Trophoblast cell (in vitro differentiated cells and primary cell): ENCODE measurements around the gene MEAF6.
"Not testable (repeated sequence)": the region's sequence is repeated elsewhere in the genome, so short reads cannot be mapped to it uniquely, and the experiment has no call there.

Experiments used
- DNase-seq, 2 donors: peaks; one replicate each; pipeline ENCODE4 v3.0.0-alpha.2; 2016
- H2AFZ ChIP-seq: 2 replicates; pipeline ENCODE4 v1.6.1; 2013; ENCODE audit warnings: low read length, moderate library complexity, mild to moderate bottlenecking; ENCODE audit not compliant: insufficient read depth, poor library complexity
- H2AK5ac ChIP-seq: 2 replicates; pipeline ENCODE4 v1.6.1; 2013; ENCODE audit warnings: mild to moderate bottlenecking, low read length
- H2BK120ac ChIP-seq: 2 replicates; pipeline ENCODE4 v1.6.1; 2013; ENCODE audit warnings: low read length, mild to moderate bottlenecking, moderate library complexity; ENCODE audit not compliant: insufficient read depth, poor library complexity
- H2BK12ac ChIP-seq: 2 replicates; pipeline ENCODE4 v1.6.1; 2013; ENCODE audit warnings: mild to moderate bottlenecking, low read length, moderate library complexity
- H2BK5ac ChIP-seq: 2 replicates; pipeline ENCODE4 v1.6.1; 2013; ENCODE audit warnings: low read length, low read depth, moderate library complexity, mild to moderate bottlenecking; ENCODE audit not compliant: poor library complexity
- H3K14ac ChIP-seq: 2 replicates; pipeline ENCODE4 v1.6.1; 2013; ENCODE audit warnings: mild to moderate bottlenecking, low read length
- H3K18ac ChIP-seq: 2 replicates; pipeline ENCODE4 v1.6.1; 2013; ENCODE audit warnings: mild to moderate bottlenecking, low read length
- H3K23ac ChIP-seq: 2 replicates; pipeline ENCODE4 v1.6.1; 2013; ENCODE audit warnings: low read length
- H3K27ac ChIP-seq: 2 replicates; pipeline ENCODE4 v1.5.1; 2013; ENCODE audit warnings: low read depth, mild to moderate bottlenecking, inconsistent platforms, low read length, moderate library complexity
- H3K27me3 ChIP-seq: 2 replicates; pipeline ENCODE4 v1.6.1; 2013; ENCODE audit warnings: inconsistent platforms, mild to moderate bottlenecking, low read length, moderate library complexity; ENCODE audit not compliant: insufficient read depth
- H3K36me3 ChIP-seq, 2 experiments: 1 replicate in 1 of 2; 2 replicates in 1 of 2; pipeline ENCODE4 v1.6.1; 2013; ENCODE audit warnings: low read length in 2 of 2, mild to moderate bottlenecking in 2 of 2, moderate library complexity in 1 of 2; ENCODE audit not compliant: insufficient read depth in 2 of 2, control insufficient read depth in 1 of 2
- H3K4ac ChIP-seq: 2 replicates; pipeline ENCODE4 v1.6.1; 2013; ENCODE audit warnings: low read depth, mild to moderate bottlenecking, low read length, moderate library complexity
- H3K4me1 ChIP-seq, 2 experiments: 1 replicate in 1 of 2; 2 replicates in 1 of 2; pipeline ENCODE4 v1.6.1; 2013; ENCODE audit warnings: low read length in 2 of 2, mild to moderate bottlenecking in 2 of 2, moderate library complexity in 1 of 2; ENCODE audit not compliant: insufficient read depth in 2 of 2, control insufficient read depth in 1 of 2
- H3K4me2 ChIP-seq: 2 replicates; pipeline ENCODE4 v1.6.1; 2013; ENCODE audit warnings: inconsistent platforms, mild to moderate bottlenecking, low read length, moderate library complexity
- H3K4me3 ChIP-seq: 2 replicates; pipeline ENCODE4 v1.5.1; 2013; ENCODE audit warnings: mild to moderate bottlenecking, low read depth, low read length, inconsistent platforms
- H3K79me1 ChIP-seq: one replicate; pipeline ENCODE4 v1.6.1; 2013; ENCODE audit warnings: low read length
- H3K79me2 ChIP-seq: 2 replicates; pipeline ENCODE4 v1.6.1; 2013; ENCODE audit warnings: low read length, mild to moderate bottlenecking; ENCODE audit not compliant: control insufficient read depth, insufficient read depth, poor library complexity
- H3K9ac ChIP-seq: 2 replicates; pipeline ENCODE4 v1.6.1; 2013; ENCODE audit warnings: mild to moderate bottlenecking, low read length
- H3K9me3 ChIP-seq: 2 replicates; pipeline ENCODE4 v1.6.1; 2013; ENCODE audit warnings: low read depth, mild to moderate bottlenecking, control low read depth, inconsistent platforms, low read length; ENCODE audit not compliant: insufficient read depth
- H4K12ac ChIP-seq: 2 replicates; pipeline ENCODE4 v1.6.1; 2013; ENCODE audit warnings: low read depth, mild to moderate bottlenecking, low read length, moderate library complexity
- H4K8ac ChIP-seq: 2 replicates; pipeline ENCODE4 v1.6.1; 2013; ENCODE audit warnings: low read depth, mild to moderate bottlenecking, low read length, moderate library complexity
- H4K91ac ChIP-seq: one replicate; pipeline ENCODE4 v1.6.1; 2013; ENCODE audit warnings: low read depth, mild to moderate bottlenecking, low read length, moderate library complexity
- WGBS: extraction: QIAGEN DNeasy Blood & Tissue Kit; methylation state at CpG from one replicate; pipeline ENCODE4 v1.1.7; 2013; ENCODE audit warnings: missing lambda C conversion rate; ENCODE audit not compliant: insufficient read length, insufficient coverage; ENCODE audit errors: extremely low coverage; 5-methylcytosine and 5-hydroxymethylcytosine counted together

The MEAF6 gene

DNA sequence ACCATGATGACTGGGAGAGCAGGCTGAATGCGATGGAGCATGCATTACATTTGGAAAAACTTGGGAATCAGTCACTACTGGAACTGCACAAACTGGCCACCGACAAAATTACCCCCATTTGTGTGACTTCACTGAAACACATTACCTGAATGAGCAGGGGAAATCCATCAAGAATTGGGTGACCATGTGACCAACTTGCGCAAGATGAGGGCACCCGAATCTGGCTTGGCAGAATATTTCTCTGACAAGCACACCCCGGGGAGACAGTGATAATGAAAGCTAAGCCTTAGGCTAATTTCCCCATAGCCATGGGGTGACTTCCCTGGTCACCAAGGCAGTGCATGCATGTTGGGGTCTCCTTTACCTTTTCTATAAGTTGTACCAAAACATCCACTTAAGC lies 30.5 kb upstream of the MEAF6 start:
- DNase-seq, result peak in 1 of 2 donors; percentile 8
- H3K4ac ChIP-seq, result no peak overlapping the region
- H3K79me1 ChIP-seq, result no peaks in the 10 kb centered on the region
- no peaks in the 10 kb centered on the region for H3K4me1 ChIP-seq
- no peak overlapping the region for H3K9ac ChIP-seq
- no peak overlapping the region for H2AFZ ChIP-seq
- H3K18ac ChIP-seq, result no peak overlapping the region
- H3K9me3 ChIP-seq, result no peaks in the 10 kb centered on the region
- no peak overlapping the region for H3K4me3 ChIP-seq
- H3K27ac ChIP-seq, result no peak overlapping the region
- H3K4me2 ChIP-seq, result no peak overlapping the region
- no peak overlapping the region for H4K91ac ChIP-seq
- no peak overlapping the region for H2AK5ac ChIP-seq
- H2BK120ac ChIP-seq, result no peak overlapping the region
- H2BK12ac ChIP-seq, result no peak overlapping the region
- no peak overlapping the region for H2BK5ac ChIP-seq
- no peak overlapping the region for H4K8ac ChIP-seq
- peaks cover 40 to 46% of the 10 kb centered on the region in 2 experiments for H3K36me3 ChIP-seq
- H3K27me3 ChIP-seq, result no peaks in the 10 kb centered on the region
- H4K12ac ChIP-seq, result no peak overlapping the region
- no peaks in the 10 kb centered on the region for H3K79me2 ChIP-seq
- no CpG with 5 or more reads among the region's 5 CpGs for WGBS
- no peak overlapping the region for H3K14ac ChIP-seq
- H3K23ac ChIP-seq, result no peak overlapping the region

DNA sequence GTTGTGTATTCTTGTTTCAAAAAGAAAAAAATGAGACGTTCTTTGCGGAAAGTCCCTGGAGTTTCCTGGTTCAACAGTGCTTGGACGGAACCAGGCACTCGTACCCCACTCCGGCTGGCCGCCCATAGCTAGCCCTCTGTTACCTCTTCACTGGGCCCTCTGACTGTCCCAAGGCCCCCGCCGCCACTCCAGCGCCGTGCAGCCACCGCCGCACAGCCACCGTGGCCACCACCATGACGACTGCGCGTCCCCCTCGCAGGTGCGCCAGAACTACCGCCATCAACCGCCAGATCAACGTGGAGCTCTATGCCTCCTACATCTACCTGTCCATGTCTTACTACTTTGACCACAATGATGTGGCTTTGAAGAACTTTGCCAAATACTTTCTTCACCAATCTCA lies 30.0 kb upstream of the MEAF6 start:
- Histone ChIP-seq H3K27ac (no peak overlapping the region), H3K4me2 (no peak overlapping the region), H2AFZ (no peak overlapping the region), H2BK120ac (no peak overlapping the region), H2BK12ac (no peak overlapping the region), H2BK5ac (no peak overlapping the region), H4K91ac (no peak overlapping the region), H4K12ac (no peak overlapping the region), H3K14ac (no peak overlapping the region), H3K4me1 (no peaks in the 10 kb centered on the region), H3K18ac (no peak overlapping the region), H3K36me3 (peaks cover 43 to 50% of the 10 kb centered on the region in 2 experiments), H3K27me3 (no peaks in the 10 kb centered on the region), H3K4me3 (no peak overlapping the region), H4K8ac (no peak overlapping the region), H3K23ac (no peak overlapping the region), H3K79me1 (no peaks in the 10 kb centered on the region), H3K9me3 (no peaks in the 10 kb centered on the region), H3K4ac (no peak overlapping the region), H3K79me2 (no peaks in the 10 kb centered on the region), H3K9ac (peak overlapping the region; percentile 58), H2AK5ac (no peak overlapping the region)
- DNase-seq, result no peak
- WGBS, result no CpG with 5 or more reads among the region's 21 CpGs

DNA sequence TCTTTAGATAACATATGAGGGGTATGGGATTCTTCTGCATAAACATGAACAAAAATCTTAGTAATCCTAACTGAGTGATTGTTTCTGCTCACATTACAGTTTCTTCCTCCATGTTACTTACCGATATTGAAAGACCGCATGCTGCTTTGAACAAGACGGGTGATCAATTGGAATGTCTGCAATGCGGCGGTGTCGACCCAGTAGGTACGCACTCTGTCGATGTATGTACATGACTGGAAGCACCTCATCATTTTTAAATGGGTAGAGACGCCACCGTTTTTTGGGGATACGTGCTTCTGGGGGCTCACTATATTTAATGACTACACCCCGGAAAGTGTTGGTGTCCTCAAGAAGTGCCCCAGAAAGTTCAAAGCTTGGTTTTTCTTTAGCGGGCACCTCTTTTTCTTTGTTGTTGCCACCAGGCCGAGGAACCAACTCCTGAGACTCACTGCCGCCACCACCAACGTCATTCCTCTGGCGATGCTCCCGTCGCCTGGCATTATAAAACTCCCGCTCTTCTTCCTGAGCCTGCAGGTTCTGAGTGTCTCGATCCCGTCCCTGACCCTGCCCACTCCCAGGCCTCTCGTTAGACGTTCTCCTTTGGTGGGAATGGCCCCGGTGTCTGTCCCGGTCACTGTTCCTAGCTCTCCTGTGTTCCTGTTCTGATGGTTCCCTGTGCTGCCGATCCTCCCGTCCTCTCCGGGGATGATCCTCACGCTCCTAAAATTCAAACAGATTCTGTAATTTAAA lies 25.6 kb upstream of the MEAF6 start:
- Histone ChIP-seq H2BK5ac (no peak overlapping the region), H3K14ac (no peak overlapping the region), H3K4me2 (no peak overlapping the region), H2BK120ac (no peak overlapping the region), H3K27ac (no peak overlapping the region), H3K23ac (no peak overlapping the region), H4K8ac (no peak overlapping the region), H3K27me3 (no peaks in the 10 kb centered on the region), H4K91ac (no peak overlapping the region), H3K9ac (no peak overlapping the region), H2AK5ac (no peak overlapping the region), H3K79me1 (no peaks in the 10 kb centered on the region), H3K4me3 (no peak overlapping the region), H4K12ac (no peak overlapping the region), H2AFZ (no peak overlapping the region), H3K4me1 (no peaks in the 10 kb centered on the region), H3K36me3 (peaks cover 34 to 49% of the 10 kb centered on the region in 2 experiments), H2BK12ac (no peak overlapping the region), H3K9me3 (peaks cover 2% of the 10 kb centered on the region), H3K4ac (no peak overlapping the region), H3K18ac (no peak overlapping the region), H3K79me2 (no peaks in the 10 kb centered on the region)
- WGBS, result no CpG with 5 or more reads among the region's 30 CpGs
- DNase-seq, result no peak

DNA sequence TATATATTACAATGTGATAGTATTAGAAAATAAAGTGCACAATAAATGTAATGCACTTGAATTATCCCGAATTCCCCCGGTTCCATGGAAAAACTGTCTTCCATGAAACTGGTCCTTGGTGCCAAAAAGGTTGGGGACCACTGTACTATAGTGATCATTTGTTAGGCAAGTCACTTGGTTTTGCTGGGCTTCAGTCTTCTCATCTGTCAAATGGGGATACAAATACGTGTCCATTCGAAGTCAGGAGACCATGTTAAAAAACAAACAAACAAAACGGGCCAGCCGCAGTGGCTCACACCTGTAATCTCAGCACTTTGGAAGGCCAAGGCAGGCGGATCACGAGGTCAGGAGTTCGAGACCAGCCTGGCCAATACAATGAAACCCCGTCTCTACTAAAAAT lies 24.6 kb upstream of the MEAF6 start:
- no CpG with 5 or more reads among the region's 10 CpGs for whole genome bisulfite sequencing
- H3K4ac ChIP-seq, H2AFZ ChIP-seq, H3K4me2 ChIP-seq, H4K12ac ChIP-seq, H3K18ac ChIP-seq, H3K27ac ChIP-seq, DNase-seq, H2BK5ac ChIP-seq, H3K79me1 ChIP-seq, H2BK12ac ChIP-seq, H3K4me1 ChIP-seq, H3K79me2 ChIP-seq, H2AK5ac ChIP-seq, H4K91ac ChIP-seq, H3K9ac ChIP-seq, H3K23ac ChIP-seq, H2BK120ac ChIP-seq, H3K14ac ChIP-seq, H4K8ac ChIP-seq, H3K4me3 ChIP-seq, H3K9me3 ChIP-seq, H3K27me3 ChIP-seq: not testable (repeated sequence)
- peaks cover 30 to 40% of the 10 kb centered on the region in 2 experiments for H3K36me3 ChIP-seq
